ENCODE results near the gene CFAP299.
"Not testable (repeated sequence)": the region's sequence is repeated elsewhere in the genome, so short reads cannot be mapped to it uniquely, and the experiment has no call there.

DNA sequence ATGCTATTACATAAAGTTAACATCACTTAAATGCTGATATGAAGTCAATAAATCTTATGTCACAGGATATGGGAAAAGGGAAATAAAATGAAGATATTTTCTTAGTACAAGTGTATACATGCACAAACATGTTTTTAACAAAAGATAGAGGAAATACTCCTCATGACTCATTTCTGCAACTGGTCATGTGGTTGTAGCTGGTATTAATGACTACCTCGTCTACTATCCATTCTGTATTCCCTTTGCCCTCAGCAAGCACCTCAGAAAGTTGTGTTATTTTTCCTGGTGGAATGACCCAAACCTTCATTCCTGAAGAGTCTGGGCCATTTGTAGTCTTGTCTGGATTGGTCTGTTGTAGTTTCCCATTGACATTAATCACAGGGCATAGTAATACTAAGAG, 458.1 kb downstream of the CFAP299 start:
- TF ChIP-seq, protein P1, sequence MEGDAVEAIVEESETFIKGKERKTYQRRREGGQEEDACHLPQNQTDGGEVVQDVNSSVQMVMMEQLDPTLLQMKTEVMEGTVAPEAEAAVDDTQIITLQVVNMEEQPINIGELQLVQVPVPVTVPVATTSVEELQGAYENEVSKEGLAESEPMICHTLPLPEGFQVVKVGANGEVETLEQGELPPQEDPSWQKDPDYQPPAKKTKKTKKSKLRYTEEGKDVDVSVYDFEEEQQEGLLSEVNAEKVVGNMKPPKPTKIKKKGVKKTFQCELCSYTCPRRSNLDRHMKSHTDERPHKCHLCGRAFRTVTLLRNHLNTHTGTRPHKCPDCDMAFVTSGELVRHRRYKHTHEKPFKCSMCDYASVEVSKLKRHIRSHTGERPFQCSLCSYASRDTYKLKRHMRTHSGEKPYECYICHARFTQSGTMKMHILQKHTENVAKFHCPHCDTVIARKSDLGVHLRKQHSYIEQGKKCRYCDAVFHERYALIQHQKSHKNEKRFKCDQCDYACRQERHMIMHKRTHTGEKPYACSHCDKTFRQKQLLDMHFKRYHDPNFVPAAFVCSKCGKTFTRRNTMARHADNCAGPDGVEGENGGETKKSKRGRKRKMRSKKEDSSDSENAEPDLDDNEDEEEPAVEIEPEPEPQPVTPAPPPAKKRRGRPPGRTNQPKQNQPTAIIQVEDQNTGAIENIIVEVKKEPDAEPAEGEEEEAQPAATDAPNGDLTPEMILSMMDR (IDR thresholded peaks at IDR 0.05 in 8 of 11, conservative IDR thresholded peaks at IDR 0.05 in 3 of 11): not testable (repeated sequence)
- not testable (repeated sequence) for TF ChIP-seq POLR2AphosphoS5, POLR2A (IDR thresholded peaks at IDR 0.05)
